ENCODE data around the gene TMEM207. TPM values are rescaled to one million over a fixed set of nuclear protein-coding genes. Genes with fewer than 3 reads are reported as not detected.
"Not testable (repeated sequence)": the region's sequence is repeated elsewhere in the genome, so short reads cannot be mapped to it uniquely, and the experiment has no call there.

TMEM207 gene
- total and polyA plus RNA-seq, 2 experiments from 2014 or later = 1.5 to 2.9 TPM

DNA sequence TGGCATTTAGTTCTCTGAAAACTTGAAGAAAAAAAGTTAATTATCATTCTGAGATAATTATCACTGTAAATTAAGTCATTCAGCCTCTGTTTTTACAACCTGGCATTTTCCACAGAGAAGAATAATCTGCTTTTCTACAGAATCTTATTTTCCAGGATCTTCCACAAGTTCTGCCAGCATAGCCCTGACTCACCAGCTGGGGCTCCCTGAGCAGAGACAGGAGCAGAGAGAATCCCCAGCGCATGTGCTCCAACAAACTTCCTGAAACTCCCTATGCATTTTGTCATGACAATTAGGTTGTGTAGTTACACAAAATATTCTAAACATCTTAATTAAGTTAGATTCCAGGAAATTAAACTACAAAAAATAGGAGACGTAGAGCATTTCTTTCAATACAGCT is 32.1 kb upstream of the TMEM207 start:
- Histone ChIP-seq H3K79me2 (no peaks in the 10 kb centered on the region), H3K27ac (no peak overlapping the region), H4K20me1 (ENCODE audit: insufficient read depth, poor library complexity, severe bottlenecking) (no peaks in the 10 kb centered on the region), H3K4me1 (ENCODE audit: insufficient read depth) (no peaks in the 10 kb centered on the region), H3K4me2 (no peak overlapping the region), H3K9me3 (ENCODE audit: low read depth) (no peaks in the 10 kb centered on the region), H3K27me3 (no peaks in the 10 kb centered on the region), H3K36me3 (replicated peaks; ENCODE audit: insufficient read depth, low read depth) (no peaks in the 10 kb centered on the region), H2AFZ (no peak overlapping the region), H3K4me3 (no peak overlapping the region), H3K9me2 (replicated peaks; ENCODE audit: insufficient read depth) (no peaks in the 10 kb centered on the region)
- 90% methylated on average over 2 of the region's 2 CpGs for WGBS (ENCODE audit: low lambda C conversion rate, missing lambda C conversion rate)
- DNase-seq (ENCODE audit: low spot score) = no peak
- TF ChIP-seq EZH2 (IDR thresholded peaks at IDR 0.05; ENCODE audit: borderline replicate concordance) = no peak
- TF ChIP-seq CTCF (IDR thresholded peaks at IDR 0.05; ENCODE audit: poor library complexity) = no peak
- no peak for TF ChIP-seq EZH2phosphoT487 (IDR thresholded peaks at IDR 0.05; ENCODE audit: low read depth, severe bottlenecking, unreplicated experiment)

DNA sequence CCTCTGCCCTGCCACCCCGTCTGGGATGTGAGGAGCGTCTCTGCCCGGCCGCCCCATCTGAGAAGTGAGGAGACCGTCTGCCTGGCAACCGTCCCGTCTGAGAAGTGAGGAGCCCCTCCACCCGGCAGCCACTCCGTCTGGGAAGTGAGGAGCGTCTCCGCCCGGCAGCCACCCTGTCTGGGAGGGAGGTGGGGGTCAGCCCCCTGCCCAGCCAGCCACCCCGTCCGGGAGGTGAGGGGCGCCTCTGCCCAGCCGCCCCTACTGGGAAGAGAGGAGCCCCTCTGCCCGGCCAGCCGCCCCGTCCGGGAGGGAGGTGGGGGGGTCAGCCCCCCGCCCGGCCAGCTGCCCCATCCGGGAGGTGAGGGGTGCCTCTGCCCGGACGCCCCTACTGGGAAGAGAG is 23.6 kb upstream of the TMEM207 start:
- H3K27me3 ChIP-seq; H3K27ac ChIP-seq; H3K79me2 ChIP-seq; H2AFZ ChIP-seq; H3K9me2 ChIP-seq (replicated peaks; ENCODE audit: insufficient read depth); H4K20me1 ChIP-seq (ENCODE audit: insufficient read depth, poor library complexity, severe bottlenecking); H3K9me3 ChIP-seq (ENCODE audit: low read depth); H3K4me2 ChIP-seq; H3K4me3 ChIP-seq; H3K36me3 ChIP-seq (replicated peaks; ENCODE audit: insufficient read depth, low read depth); DNase-seq (ENCODE audit: low spot score); H3K4me1 ChIP-seq (ENCODE audit: insufficient read depth): not testable (repeated sequence)
- WGBS (ENCODE audit: low lambda C conversion rate, missing lambda C conversion rate) = 99% methylated on average over 15 of the region's 25 CpGs

DNA sequence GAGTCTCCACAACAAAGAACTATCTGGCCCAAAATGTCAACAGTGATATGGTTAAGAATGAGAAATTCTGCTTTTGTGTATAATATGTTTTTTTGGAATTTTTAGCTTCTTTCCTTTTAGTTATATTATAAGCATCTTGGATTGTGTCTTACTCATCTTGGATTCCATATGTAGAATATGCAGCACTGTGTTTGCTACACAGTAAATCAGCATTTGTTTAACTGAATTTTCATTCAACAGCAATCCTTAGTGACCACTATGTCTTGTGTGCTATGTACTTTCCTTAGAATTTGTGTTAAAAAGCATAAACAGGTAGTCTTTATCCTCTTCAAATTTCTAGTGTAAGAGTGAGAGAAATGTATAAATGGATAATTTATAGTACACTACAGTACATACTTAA is 18.2 kb upstream of the TMEM207 start:
- TF ChIP-seq EZH2 (IDR thresholded peaks at IDR 0.05; ENCODE audit: borderline replicate concordance) (no peak), CTCF (IDR thresholded peaks at IDR 0.05; ENCODE audit: poor library complexity) (no peak), EZH2phosphoT487 (IDR thresholded peaks at IDR 0.05; ENCODE audit: low read depth, severe bottlenecking, unreplicated experiment) (no peak)
- Histone ChIP-seq H3K9me3 (ENCODE audit: low read depth) (no peaks in the 10 kb centered on the region), H2AFZ (no peak overlapping the region), H3K4me3 (no peak overlapping the region), H3K79me2 (no peaks in the 10 kb centered on the region), H3K9me2 (replicated peaks; ENCODE audit: insufficient read depth) (no peaks in the 10 kb centered on the region), H3K4me2 (no peak overlapping the region), H3K36me3 (replicated peaks; ENCODE audit: insufficient read depth, low read depth) (no peaks in the 10 kb centered on the region), H3K4me1 (ENCODE audit: insufficient read depth) (no peaks in the 10 kb centered on the region), H4K20me1 (ENCODE audit: insufficient read depth, poor library complexity, severe bottlenecking) (no peaks in the 10 kb centered on the region), H3K27ac (no peak overlapping the region), H3K27me3 (no peaks in the 10 kb centered on the region)
- no peak for DNase-seq (ENCODE audit: low spot score)

DNA sequence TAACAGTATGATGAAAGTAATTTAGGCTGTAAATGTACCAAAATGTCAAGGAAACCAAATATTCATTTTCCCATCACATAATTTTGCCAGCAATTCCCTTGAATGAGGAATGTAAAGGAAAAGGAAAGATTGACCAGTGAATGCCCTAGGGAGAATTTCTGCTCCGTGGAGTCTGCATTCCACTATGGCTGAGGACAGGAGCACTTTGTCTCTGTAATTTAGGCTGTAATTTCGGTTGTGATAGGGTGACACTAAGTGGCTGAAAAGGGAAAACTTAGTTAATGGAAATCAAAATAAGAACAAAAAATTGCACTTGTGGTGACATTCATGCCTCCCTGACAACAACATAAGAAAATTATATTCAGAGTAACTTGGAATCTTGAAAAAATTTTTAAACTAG is 8.3 kb upstream of the TMEM207 start:
- no peak for DNase-seq (ENCODE audit: low spot score)
- H4K20me1 ChIP-seq (ENCODE audit: insufficient read depth, poor library complexity, severe bottlenecking) = no peaks in the 10 kb centered on the region
- no peaks in the 10 kb centered on the region for H3K36me3 ChIP-seq (replicated peaks; ENCODE audit: insufficient read depth, low read depth)
- no peak overlapping the region for H3K4me3 ChIP-seq
- H2AFZ ChIP-seq = no peak overlapping the region
- no peaks in the 10 kb centered on the region for H3K9me2 ChIP-seq (replicated peaks; ENCODE audit: insufficient read depth)
- peaks cover 9% of the 10 kb centered on the region for H3K4me1 ChIP-seq (ENCODE audit: insufficient read depth)
- 17% methylated on average over 2 of the region's 2 CpGs for WGBS (ENCODE audit: low lambda C conversion rate, missing lambda C conversion rate)
- H3K79me2 ChIP-seq = no peaks in the 10 kb centered on the region
- no peaks in the 10 kb centered on the region for H3K9me3 ChIP-seq (ENCODE audit: low read depth)
- H3K4me2 ChIP-seq = no peak overlapping the region
- no peaks in the 10 kb centered on the region for H3K27me3 ChIP-seq
- H3K27ac ChIP-seq = no peak overlapping the region
- TF ChIP-seq EZH2 (IDR thresholded peaks at IDR 0.05; ENCODE audit: borderline replicate concordance) = no peak
- peak; percentile 11 for TF ChIP-seq CTCF (IDR thresholded peaks at IDR 0.05; ENCODE audit: poor library complexity)
- TF ChIP-seq EZH2phosphoT487 (IDR thresholded peaks at IDR 0.05; ENCODE audit: low read depth, severe bottlenecking, unreplicated experiment) = no peak
